GM18511 (cell line): ENCODE results near the gene FMO5.

ENCODE experiments used
- ATAC-seq: cut with Tn5 transposase; IDR thresholded peaks from one replicate; pipeline ENCODE4 v1.9.1; 2021; ENCODE audit warnings: mild to moderate bottlenecking, moderate library complexity; ENCODE audit not compliant: unreplicated experiment

Gene FMO5, protein sequence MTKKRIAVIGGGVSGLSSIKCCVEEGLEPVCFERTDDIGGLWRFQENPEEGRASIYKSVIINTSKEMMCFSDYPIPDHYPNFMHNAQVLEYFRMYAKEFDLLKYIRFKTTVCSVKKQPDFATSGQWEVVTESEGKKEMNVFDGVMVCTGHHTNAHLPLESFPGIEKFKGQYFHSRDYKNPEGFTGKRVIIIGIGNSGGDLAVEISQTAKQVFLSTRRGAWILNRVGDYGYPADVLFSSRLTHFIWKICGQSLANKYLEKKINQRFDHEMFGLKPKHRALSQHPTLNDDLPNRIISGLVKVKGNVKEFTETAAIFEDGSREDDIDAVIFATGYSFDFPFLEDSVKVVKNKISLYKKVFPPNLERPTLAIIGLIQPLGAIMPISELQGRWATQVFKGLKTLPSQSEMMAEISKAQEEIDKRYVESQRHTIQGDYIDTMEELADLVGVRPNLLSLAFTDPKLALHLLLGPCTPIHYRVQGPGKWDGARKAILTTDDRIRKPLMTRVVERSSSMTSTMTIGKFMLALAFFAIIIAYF

DNA sequence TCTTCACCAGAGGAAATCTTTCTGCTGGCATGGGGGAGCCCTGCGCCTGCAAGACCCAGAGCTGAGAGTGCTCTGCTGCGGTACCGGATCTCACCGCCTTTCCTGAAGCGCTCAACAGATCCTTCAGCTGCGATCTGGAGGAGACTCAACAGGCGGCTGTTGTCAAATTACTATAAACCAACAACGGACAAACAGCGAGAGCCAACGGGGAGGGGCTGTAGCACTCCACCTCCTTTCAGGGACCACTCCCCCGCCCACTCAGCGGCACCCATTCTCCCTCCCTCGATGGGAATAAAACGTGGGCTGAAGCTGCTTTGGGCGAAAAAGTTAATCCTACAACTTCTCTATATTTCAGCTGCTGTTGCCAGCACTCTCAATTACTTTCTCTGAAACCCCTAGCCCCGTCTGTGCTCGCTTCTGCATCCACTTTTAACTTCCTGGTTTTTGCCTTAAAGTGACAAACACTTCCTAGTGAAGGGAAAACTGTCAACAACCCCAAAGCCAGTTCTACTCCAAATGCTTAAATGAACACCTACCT, at the start of gene FMO5:
Gene FMO5 (minus strand): TSS at position 147 of the 538 bp plus-strand sequence. CDS start 310 bp downstream, outside the sequence.
- peak; percentile 84 for ATAC-seq

- ATAC-seq = no peak
These were observed 48.5 kb upstream of the FMO5 start for GRCh38 chr1:147273409-147274336.

DNA sequence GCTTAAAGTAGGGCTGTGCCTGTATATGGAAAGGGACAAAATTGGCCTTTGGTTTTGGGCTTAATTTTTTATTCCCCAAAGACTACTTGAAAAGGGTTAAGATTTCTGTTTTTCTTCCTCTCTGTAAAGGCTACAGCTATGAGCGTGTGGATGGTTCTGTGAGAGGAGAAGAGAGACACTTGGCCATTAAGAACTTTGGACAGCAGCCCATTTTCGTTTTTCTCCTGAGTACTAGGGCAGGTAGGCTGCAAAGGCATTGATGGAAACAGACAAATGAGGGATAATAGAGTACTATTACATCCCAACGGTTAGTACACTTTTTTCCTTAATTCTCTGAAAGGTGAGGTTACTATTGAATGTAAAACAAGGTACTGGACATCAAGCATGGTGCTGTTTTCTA, 46.9 kb upstream of the FMO5 start:
- no peak for ATAC-seq

DNA sequence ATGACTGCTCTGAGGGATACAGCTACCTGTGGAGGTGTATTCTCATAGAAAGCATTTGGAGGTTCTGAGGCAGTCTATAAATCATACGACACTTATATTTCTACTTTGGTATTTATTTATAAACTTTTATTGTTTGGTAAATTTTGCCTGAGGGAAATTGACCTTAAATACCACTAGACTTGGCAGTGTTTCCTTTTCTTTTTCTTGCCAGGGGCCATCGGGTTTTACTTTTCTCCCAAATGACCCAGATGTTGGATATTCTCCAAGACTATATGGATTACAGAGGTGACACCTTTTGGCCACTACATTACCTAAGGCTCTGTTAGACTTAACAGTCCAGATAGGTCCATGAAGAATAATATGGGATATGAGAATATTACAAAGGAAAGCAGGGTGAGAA, 45.6 kb upstream of the FMO5 start:
- no peak for ATAC-seq

- no peak for ATAC-seq
These were observed 42.6 kb upstream of the FMO5 start for GRCh38 chr1:147267711-147268110.

DNA sequence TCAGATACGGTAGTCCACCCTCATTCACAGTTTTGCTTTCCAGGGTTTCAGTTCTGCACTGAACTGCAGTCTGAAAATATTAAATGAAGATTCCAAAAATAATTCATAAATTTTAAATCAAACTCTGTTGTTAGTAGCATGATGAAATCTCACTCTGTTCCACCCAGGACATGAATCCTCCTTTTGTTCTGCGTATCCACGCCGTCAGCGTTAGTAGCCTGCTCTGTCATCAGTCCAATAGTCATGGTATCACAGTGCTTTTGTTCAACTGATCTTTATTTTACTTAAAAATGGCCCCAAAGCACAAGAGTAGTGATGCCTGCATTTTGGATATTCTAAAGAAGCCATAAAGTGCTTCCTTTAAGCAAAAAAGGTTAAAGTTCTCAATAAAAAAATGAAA, 41.2 kb upstream of the FMO5 start:
- no peak for ATAC-seq

DNA sequence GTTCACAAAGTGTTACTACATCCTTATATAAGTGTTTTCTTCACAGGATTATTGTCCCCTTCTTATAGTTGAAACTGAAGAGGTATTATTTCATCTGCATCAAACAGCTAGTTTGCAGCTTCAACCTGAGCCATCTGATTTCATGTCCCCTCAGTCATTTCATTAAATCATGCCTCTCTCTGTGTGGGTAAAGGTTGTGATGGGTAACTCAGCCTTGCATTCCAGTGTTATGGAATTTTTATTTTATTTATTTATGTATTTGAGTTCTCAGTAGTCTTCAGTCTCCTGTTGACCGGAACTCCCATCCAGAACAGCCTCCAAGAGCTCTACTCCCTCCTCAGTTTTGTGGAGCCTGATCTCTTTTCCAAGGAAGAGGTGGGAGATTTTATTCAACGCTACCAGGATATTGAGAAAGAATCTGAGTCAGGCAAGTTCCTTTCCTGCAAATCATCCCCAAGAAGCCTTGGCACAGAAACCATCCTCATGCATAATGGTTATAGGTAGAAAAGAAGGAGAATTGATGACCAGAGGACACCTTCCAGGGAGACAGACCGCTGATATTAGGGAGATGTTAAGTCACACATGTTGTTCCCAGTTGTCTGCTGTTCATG, 39.1 kb upstream of the FMO5 start:
- ATAC-seq = no peak

- no peak for ATAC-seq
These were observed 35.8 kb upstream of the FMO5 start for GRCh38 chr1:147260956-147261355.

- ATAC-seq = no peak
These were observed 27.4 kb upstream of the FMO5 start for GRCh38 chr1:147252540-147252939.

- ATAC-seq = no peak
These were observed 22.6 kb upstream of the FMO5 start for GRCh38 chr1:147247656-147248238.

DNA sequence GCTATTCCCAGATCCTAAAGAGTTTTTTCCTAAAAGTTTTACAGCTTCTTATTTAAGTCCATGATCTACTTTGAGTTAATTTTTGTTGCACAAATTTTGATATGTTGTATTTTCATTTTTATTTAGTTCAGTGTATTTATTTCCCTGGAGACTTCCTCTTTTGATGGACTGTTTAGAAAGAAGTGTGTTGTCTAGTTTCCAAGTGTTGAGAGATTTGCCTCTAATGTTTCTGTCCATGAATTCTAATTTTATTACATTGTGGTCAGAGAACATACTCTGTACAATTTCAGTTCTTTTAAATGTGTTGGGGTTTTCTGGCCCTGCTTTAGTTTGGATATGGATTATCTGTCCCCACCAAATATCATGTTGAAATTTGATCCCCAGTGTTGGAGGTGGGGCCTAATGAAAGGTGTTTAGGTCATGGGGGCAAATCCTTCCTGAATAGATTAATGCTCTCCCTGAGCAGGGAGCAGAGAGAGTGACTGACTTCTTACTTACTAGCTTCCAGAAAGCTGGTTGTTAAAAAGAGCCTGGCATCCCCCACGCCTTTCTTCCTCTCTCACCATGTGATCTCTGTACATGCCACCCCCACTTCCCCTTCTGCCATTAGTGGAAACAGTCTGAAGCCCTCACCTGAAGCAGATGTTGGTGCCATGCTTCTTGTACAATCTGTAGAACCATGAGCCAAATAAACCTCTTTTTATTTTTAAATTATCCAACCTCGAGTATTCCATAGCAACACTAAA, 21.9 kb upstream of the FMO5 start:
- ATAC-seq = no peak

DNA sequence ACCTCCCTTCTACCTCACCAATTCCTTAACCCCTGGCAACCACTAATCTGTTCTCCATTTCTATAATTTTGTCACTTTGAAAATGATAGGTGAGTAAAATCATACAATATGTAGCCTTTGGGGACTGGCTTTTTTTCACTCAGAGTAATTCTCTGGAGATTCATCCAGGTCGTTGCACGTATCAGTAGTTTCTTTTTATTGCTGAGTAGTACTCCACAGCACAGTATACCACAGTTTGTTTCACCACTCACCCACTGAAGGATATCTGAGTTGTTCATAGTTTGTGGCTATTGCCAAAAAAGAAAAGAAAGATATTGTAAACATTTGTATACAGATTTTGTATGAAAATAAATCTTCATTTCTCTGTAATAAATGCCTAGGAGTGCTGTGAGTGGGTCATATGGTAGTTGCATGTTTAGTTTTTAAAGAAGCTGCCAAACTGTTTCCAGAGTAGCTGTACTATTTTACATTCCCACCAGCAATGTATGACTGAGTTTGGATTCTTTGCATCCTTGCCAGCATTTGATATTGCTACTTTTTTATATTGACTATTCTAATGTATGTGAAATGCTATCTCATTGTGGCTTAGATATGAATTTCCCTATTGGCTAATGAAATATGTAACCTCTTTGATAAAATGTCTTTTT, 21.0 kb upstream of the FMO5 start:
- ATAC-seq = no peak

GRCh38 chr1:147245586-147246021, 20.5 kb upstream of the FMO5 start:
- ATAC-seq = no peak

DNA sequence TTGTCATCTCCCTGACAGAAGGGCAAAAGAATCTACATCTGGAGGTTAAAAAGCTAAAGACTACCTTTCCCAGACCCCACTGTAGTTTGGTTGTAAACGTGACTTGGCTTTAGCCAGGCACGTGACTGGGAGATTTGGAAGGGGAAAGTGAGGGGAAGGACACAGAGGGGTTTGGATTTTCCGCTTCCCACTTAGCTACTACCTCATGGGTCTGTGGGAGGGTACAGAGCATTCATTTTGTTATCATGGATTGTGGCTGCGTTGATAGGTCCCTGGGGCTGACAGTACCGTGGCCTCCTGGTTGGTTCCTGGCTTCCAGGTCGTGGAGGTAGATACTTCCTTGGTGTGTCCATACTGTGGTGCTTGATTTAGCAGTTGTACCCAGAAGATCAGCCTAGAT, 20.0 kb upstream of the FMO5 start:
- no peak for ATAC-seq

- no peak for ATAC-seq
These were observed 18.7 kb upstream of the FMO5 start for GRCh38 chr1:147243841-147244240.

GRCh38 chr1:147243228-147243685, 18.1 kb upstream of the FMO5 start:
- peak; percentile 28 for ATAC-seq

DNA sequence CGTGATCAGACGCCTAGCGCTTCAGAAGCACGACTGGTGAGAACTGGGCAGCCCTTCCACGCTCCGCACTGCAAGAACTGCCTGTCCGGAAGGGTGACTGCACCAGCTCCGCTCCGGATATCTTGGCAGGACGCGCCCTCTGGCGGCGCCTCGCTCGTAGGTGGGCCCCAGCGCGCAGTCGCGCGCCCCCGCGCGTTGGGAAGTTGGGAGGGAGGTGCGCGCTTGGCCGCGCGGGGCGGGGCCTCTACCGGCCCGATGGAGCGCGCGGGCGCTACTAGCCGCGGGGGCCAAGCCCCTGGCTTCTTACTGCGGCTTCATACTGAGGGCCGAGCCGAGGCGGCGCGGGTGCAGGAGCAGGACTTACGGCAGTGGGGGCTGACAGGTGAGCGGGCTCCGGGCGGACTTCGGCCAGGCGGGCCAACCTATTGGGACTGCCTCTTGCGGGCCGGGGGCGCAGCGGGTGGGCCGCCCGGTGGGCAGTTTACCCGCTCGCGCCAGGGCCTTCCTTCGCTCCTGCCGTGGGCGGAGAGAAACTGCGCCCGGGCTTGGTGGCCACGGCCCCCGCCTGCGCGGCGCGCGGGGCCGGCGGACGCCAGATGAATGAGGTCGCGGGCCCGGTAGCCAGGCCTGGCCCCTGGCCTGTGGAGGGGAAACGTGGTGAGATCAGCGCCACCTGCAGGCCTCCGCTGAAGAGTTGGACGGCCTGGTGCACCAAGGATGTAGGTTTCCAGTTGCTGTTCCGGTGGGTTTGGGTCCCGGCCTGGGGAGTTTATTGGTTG, 17.5 kb upstream of the FMO5 start, which contains the start of gene CHD1L:
Gene CHD1L (plus strand): TSS at position 236 of the 779 bp plus-strand sequence. CDS start 20 bp downstream, at position 256.
- peak; percentile 88 for ATAC-seq

- ATAC-seq = no peak
These were observed 16.9 kb upstream of the FMO5 start for GRCh38 chr1:147241934-147242448.
